HG02588 (cell line): ENCODE data around the gene MARF1.
"Not testable (repeated sequence)": the region's sequence is repeated elsewhere in the genome, so short reads cannot be mapped to it uniquely, and the experiment has no call there.

Source experiments
- ATAC-seq: cut with Tn5 transposase; IDR thresholded peaks from one replicate; pipeline ENCODE4 v1.9.1; 2021; ENCODE audit warnings: mild to moderate bottlenecking, moderate library complexity; ENCODE audit not compliant: unreplicated experiment

Gene MARF1

DNA sequence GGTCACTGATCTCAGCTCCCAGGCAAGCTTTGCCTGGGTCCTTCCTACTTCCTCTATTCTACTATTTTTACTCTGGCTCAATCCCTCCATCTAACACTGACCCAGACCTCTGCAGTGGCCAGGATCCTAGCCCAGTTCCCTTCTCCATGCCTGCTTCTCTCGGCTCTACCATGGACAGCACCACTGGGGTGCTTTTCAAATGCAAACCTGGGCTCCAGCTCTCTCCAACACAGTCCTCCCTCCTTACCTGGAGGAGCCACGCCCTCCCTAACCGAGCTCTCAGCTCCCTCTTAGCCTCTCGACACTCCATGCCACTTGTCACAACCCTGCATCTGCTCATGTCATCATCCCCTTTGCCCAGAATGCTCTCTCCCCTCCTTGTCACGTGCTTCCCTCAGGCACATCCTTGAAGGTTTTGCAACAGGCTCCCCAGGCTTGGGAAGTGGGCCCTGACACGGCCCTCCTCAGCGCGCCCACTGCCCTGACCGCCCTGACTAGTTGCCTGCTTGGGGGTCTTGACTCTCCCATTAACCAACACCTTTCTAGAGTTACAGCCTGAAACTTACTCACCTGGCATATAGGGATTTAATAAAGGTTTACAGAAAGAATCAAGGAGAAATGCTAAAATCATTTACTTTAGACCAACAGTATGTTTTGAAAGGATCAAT, 41.6 kb downstream of the MARF1 start:
- no peak for ATAC-seq

DNA sequence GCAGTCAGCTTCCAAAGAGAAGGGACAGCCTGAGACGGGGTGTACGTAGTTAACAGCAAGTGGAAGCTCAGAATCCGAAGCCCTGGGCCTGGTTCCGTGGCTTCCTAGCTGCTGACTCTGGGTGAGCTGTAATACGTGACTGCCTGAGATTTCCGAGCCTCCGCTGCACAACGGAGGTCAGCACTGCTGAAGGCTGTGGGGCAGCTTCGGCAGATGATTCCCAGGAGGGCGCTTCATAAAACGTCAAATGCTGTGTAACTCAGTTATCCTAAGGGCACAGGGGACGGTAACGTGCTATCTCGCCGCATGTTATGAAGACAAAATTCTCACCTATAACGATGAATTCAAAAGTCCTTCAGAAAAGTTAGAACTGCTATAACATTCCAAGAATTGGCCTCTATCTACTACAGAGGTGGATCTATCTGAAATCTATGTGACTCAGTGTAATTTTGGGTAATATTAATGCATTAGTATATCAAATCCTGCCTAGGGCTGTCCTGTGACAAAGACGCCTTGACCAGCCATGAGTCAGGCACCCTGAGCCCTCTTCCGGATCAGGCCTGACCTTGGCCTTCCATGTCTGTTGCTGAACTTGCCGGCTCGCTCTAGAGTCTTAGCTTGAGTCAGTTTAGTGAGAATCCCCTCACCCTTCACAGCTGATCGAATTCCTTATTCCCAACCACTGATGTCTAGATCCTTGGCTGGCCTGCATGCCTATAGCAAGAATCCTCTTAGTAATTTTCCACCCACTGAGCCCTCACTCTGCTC, 43.5 kb downstream of the MARF1 start:
- ATAC-seq, result no peak

DNA sequence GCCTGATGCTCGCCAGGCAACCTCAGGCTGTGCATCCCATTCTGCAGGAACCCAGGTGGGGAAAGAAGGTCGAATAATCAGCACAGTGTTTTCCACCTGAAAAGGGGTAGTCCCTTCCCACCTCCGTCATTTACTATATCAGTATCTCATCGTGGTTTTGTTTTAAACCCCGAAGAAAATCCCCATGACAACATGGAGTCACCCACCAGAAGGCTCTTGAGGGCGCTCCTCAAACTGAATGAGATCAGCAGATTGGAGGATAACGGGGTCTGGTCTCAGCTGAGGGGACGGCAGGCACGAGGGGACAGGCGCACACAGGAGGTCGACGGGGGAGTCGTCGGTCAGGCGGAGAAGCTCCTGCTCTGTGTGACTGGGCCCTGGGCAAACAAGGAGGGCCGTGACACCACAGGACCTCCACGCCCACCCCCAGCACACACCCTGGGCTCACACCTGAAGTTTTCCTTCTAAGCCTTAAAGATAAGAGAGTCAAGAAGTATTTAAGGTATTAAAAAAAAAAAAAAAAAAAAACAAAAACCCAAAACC, 44.2 kb downstream of the MARF1 start:
- ATAC-seq, result no peak

DNA sequence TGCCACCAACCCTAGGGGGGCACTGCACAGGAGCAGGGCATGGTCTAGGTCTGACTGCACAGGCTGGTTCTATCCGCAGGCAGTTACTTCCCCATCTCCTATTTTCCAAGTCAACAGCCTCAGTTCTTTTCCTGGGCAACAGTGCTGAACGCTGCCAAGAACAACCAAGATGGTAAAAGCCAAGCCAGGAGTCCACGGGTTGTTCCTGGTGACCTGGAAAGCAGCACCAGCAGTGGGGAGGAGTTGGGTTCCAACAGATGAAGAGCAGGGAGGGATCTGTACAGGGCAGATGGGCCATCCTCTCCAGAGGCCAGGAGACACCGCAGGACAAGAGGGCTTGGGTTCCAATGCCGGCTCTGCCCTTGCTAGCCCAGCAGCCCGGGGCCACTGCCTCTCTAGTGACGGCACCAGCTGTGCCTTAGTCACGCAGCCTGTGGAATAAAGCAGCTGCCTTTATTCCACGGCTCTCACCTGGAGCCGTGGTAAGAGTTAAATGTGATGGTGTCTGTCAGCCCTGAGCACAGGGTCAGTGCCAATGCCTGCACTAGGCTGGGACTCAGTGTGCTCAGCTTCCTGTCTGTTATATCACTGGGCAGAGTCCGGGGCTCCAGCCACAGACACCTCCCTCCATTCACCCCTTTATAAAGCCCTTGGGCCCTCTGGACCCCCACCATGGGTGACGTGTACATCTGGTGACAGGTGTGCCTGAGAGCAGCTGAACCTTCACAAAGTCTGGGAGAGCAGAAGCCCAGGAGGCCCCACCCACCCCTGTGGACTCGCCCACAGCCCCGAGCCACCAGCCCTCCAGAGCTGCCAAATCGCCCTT, 44.9 kb downstream of the MARF1 start:
- no peak for ATAC-seq

DNA sequence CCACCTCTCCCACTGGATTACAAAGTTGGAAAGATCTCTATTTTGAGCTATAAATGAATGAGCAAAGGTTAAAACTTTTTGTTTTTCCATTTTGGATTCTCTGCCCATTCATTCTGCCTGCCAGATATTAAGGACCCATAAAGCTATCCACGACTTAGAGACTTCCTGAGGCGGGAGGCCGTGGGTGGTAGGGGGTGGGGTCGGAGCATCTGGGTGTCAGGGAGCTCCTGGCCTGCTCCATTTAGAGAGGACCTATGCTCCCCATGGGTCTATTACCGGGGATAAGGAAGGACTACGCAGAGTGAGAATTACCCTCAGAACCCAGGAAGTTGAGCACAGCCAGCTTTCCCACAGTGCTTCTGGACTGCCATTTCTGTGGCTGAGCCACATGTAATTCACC, 45.8 kb downstream of the MARF1 start:
- ATAC-seq, result no peak

DNA sequence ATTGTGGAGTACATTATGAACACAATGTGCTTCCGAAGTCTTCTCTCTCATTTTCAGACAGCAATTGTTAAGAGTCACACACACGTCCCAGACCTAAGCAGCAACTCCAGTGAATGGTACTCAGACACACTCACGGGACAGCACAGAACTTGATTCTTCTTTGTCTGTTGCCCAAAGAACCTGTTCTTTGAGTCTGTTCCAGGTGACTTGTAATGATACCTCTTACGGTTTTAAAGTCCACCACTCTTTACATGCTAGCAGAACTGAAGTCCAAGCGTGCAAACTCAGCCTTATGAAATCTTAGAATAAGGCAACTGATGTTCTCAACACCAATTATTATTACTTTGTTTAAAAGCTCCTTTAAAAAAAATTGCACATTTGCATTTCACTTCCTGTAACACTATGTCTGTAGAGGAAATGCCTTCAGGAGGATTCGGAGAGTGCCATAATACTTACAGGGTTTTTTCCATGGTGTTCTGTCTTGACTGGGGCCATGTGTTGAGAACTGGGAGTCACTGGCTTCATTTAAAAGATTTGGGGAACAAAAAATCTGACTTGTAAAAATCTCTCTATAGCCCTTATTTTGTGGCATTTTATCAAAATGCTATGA, 48.1 kb downstream of the MARF1 start:
- no peak for ATAC-seq

DNA sequence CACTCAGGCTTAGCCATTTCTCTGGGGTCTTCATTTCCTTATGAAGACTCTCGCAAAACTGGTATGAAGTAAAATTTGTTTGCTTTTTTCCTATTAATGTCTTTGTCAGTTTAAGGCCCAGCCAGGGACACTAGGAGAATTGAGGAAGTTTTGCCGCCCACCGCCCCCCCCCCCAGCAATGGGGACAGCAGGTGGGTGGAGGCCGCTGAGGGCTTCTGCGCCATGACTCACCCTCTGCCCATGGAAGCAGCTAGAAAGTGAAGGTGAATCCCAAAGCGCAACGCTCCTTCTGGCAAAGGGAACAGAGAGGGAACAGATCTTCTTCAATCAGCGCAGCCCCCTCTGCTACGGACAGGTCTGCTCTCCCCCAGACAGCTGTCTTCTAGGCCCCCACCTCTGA, 49.7 kb downstream of the MARF1 start:
- ATAC-seq, result no peak

DNA sequence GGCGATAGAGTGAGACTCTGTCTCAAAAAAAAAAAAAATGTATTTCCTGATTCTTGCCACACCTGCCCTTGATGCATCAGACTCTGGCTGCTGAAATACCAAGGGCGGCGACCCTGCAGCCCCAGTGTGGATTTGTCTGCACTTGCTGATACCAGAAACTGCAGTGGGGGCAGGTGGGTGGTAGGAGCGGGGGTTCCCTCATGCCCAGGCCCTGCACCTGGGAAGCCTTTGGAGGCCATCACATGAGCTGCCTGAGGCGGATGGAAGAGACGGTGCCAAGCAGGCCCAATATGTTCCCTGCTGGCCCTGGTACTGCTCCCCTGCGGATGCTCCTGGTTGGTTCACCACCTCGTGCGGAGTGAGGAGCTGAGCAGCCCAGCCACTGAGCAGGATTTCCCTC, 50.6 kb downstream of the MARF1 start:
- no peak for ATAC-seq

DNA sequence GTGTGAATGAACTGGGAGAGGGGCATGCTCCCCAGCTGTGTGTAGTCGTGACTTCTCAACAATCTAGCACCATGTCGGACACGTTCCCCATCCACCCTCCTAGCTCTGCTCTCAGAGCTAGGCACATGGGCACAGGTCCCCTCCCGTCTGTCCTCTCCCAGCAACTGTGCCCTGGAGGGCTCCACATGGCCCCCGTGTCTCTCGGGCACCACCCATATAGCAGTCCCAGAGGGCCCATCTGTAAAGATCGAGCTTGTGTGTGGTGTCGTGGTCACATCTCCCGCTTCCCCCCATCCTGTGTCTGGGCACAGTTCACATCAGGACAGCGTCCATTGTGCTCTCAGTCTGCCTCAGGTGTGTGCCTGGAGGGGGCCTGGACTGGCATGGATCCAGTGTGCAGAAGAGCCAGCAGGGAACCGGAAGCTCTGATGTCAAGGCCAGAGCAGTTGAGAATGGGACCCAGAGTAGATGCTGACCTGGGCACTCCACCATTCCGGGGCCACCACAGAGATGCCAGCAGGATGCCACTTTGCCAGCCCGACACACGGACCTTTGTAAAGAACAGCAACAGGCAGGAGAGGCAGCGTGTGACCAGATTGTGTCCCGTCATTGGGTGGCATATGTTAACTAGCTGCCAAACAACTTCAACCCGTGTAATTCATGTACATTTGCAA, 55.7 kb downstream of the MARF1 start:
- ATAC-seq, result no peak

DNA sequence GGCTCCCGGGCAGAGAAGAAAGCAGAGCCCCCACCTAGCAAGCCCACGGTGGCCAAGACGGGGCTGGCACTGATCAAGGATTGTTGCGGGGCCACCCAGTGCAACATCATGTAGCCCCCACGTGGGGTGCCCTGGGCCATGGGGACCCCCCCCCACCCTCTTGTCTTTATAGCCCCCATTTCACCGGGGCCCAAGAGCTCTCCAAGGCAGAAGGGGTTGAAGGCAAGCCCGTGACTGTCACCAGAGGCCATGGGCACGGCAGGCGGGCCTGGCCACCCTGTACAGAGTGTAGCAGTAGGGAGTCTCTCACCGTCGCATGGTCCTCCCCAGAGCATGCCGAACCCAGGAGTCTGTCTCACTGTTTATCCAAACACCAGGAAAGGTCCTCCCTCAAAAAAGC, 56.2 kb downstream of the MARF1 start:
- ATAC-seq, result no peak

DNA sequence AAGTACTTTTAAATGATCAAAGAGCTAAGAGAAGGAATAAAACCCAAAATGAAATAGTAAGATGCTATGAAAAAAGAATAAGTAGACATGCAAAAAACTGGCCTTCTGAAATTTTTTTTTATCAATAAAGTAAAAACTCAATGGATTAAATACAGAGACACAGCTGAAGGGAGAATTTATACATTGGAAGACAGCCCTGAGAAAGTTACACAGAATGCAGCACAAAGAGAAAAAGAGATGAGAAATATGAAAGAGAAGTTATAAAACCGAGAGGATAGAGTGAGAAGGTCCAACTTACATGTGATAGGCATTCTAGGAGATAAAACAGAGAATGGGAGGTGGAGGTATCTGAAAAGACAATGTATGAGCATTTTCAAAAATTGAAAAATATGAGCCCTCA, 57.0 kb downstream of the MARF1 start:
- ATAC-seq, result no peak

DNA sequence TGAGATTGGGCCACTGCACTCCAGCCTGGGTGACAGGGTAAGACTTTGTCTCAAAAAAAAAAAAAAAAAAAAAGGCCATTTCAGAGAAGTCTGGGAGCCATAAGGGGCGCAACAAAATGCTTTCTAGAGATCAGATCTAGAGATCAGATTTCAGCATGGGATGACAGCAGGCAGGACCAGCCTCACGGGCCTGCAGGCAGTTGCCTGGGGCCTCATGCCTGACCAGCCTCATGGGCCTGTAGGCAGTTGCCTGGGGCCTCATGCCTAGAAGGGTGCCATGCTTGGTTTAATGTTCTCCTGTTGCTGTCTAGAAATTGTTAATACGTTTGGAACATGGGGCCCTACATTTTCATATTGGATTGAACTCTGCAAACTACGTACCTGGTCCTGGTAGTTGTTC, 59.4 kb downstream of the MARF1 start:
- ATAC-seq, result no peak

DNA sequence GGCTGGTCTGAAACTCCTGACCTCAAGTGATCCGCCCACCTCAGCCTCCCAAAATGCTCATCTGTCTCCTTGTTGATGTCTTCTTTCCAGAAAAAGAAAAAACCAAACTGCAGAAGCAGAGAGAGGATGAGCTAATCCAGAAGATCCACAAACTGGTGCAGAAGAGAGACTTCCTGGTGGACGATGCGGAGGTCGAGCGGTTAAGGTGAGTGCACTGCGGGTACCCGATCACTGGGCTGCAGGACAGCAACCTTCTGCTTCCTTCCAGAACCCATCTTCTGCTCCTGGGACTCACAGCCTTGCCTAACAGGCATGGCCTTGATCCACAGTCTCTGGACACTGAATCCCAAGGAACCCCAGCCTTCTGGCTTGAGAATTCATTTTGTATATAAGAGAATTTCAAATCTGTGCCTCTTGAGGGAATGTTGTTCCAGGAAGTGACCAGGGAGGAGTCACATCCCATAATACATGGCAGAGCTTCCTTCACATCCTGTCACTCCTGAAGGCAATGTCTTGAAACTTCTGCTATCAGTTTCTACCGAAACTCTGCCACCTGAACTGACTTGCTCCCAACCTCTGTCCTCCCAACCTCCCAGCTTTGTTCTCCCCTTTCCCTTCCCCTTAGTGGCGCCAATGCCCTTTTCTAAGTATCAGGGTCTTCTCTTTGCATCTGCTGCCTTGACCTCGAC, 61.7 kb downstream of the MARF1 start:
- no peak for ATAC-seq

DNA sequence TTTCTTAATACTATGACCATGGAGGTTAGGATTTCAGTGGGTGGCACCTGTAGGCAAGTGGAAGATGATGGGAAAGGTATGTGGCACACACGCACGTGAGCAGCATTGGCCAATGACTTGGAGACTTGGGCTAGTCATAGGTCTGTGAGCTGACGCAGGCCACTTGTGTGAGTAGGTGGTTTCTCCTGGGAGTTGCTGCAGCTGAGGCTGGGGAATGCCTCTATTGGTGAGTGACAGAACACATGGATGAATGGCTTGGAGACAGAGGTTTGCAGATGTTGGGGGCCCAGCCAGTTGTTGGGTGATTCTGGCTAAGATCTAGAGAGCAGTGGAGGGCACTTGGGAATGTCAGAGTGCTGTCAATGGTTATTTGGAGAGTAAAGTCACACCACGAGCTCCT, 64.1 kb downstream of the MARF1 start:
- ATAC-seq, result no peak

DNA sequence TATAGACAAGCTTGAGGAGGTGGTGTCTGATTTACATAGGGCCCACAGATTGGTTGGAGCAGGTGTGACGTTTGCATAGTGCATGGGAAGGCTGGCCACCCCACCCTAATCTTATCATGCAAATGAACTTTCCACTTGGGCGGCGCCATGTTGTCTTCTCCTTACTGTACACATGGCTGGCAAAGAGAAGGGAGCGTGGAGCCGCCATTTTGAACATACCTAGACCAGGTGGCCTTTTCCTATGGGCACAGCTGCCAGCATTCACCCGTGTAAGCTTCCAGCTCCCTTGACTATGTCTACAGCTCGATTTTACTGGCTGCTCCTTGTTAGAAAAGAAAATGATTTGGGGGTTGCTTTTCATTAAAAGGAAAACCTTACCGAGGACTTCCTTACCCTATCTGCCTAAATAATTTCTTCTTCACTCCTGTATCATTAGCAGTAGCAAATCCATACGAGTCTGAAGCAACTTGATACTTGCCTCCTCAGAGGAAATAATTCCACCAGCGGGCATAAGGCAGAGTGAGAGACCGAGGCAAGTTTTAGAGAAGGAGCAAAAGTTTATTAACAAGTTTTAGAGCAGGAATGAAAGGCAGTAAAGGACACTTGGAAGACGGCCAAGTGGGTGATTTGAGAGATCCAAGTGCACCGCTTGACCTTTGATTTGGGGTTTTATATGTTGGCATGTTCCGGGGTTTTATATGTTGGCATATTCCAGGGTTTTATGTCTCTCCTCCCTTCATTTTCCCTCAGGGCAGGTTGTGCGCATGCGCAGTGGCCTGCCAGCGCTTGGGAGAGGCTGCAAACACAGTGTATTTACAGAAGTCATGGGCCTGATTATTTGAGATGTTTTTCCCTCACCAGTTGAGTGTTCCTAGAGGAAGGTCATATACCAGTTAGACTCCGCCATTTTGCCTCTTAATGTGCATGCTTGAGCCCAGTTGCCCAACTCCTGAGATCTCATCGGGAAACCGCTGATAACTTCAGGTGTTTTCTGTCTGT, 65.7 kb downstream of the MARF1 start:
- ATAC-seq, result no peak

DNA sequence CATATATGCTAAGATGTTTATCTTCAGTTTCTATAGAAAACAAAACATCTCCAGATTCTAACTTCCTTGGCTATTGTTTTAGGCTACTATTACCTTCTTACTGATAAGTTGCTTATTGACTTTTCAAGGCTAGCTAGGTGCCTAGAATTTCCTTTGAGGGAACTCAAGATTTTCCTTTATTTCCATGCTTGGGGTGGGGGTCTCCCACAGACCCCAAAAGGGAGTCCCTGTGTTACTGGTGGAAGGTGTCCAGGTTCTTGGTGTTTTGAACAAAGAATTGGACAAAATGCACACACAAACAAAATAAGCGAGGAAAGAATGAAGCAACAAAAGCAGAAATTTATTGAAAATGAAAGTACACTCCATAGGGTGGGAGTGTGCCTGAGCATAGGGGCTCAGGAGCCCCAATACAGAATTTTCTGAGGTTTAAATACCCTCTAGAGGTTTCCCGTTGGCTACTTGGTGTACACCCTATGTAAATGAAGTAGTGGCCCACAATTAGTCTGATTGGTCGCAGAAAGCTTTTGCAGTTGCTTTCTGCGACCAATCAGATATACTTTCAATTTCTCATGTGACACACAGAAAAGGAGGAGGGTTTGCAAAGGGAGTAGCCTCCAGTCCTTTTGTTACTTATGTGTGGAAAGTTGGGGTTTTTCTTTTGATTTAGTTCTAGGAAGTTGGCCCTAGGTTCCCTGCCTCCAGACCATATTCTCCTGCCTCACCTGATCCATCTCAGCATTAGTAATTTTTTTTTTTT, 67.5 kb downstream of the MARF1 start:
- no peak for ATAC-seq

DNA sequence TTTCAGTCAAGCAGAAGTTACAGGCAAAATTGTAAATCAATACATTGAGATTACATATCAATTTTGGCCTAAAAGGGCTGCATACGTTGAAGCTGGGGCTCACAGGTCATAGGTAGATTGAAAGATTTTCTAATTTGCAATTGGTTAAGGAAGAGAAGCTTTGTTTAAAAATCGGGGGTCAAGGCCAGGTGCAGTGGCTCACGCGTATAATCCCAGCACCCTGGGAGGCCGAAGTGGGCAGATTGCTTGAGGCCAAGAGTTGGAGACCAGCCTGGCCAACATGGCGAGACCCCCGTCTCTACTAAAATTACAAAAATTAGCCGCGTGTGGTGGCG, 68.4 kb downstream of the MARF1 start:
- no peak for ATAC-seq

DNA sequence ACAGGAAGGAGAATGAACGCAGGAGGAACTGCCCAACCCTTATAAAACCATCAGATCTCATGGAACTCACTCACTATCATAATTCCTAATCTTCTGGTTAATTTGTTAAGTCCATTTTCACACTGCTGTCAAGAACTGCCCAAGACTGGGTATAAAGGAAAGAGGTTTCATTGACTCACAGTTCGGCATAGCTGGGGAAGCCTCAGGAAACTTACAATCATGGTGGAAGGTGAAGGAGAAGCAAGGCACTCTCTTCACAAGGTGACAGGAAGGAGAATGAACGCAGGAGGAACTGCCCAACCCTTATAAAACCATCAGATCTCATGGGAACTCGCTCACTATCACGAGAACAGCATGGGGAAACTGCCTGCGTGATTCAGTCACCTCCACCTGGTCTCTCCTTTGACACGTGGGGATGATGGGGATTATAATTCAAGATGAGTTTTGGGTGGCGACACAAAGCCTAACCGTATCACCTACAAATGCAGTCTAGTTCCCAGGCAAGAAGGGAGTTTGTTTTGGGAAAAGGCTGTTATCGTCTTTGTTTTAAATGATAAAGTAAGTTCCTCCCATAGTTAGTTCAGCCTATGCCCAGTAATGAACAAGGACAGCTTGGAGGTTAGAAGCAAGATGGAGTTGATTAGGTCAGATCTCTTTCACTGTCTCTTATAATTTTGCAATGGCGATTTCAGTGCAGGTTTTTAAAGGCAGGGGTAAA, 68.9 kb downstream of the MARF1 start:
- ATAC-seq, result not testable (repeated sequence)
